ENCODE measurements around the gene CCK. TPM values are rescaled to one million over a fixed set of nuclear protein-coding genes. Genes with fewer than 3 reads are reported as not detected.

CCK gene
- total RNA-seq, 1 experiment from 2014 or later, result not detected

GRCh38 chr3:42276141-42277132 is 10.5 kb upstream of the CCK start:
- no peaks in the 10 kb centered on the region for H3K79me2 ChIP-seq (ENCODE audit: low read length)
- peaks cover 16% of the 10 kb centered on the region; the same call in 1 of the 2 replicates for H3K27me3 ChIP-seq (ENCODE audit: low read length)
- no peaks in the 10 kb centered on the region for H3K9me3 ChIP-seq (ENCODE audit: low read length)
- no peak overlapping the region for H3K27ac ChIP-seq (ENCODE audit: low read length)
- ChIA-PET POLR2A (ENCODE audit: unreplicated experiment) (no interaction called here), CTCF (no interaction called here)
- no peaks in the 10 kb centered on the region for H3K36me3 ChIP-seq (ENCODE audit: low read depth, low read length)
- no peak overlapping the region for H2AFZ ChIP-seq (ENCODE audit: low read length)
- no peaks in the 10 kb centered on the region for H3F3A ChIP-seq (ENCODE audit: low read length, unreplicated experiment)
- no peak overlapping the region for H3K4me2 ChIP-seq (ENCODE audit: low read length)
- H3K9ac ChIP-seq (ENCODE audit: low read length), result no peak overlapping the region
- H3K4me1 ChIP-seq (ENCODE audit: insufficient read depth, low read length), result no peaks in the 10 kb centered on the region
- no peaks in the 10 kb centered on the region for H4K20me1 ChIP-seq (ENCODE audit: low read length)
- DNase-seq (no peak), ATAC-seq (no peak)
- intact Hi-C loops (cut with micrococcal nuclease), result no loop called here
- no peaks in the 10 kb centered on the region for H3K9me2 ChIP-seq (replicated peaks; ENCODE audit: low read length)
- no TSS peak for BruUV-seq (replicated peaks)
- TF ChIP-seq EZH2 (IDR thresholded peaks at IDR 0.05; ENCODE audit: low read length, unreplicated experiment) (no peak), CTCF (conservative IDR thresholded peaks at IDR 0.05; ENCODE audit: low read depth, low read length) (no peak), EZH2phosphoT487 (IDR thresholded peaks at IDR 0.05; ENCODE audit: borderline replicate concordance, low read length) (no peak)
- H3K4me3 ChIP-seq (ENCODE audit: low read length), result no peak overlapping the region

- no peak overlapping the region for H3K9ac ChIP-seq (ENCODE audit: low read length)
- no peaks in the 10 kb centered on the region for H3K79me2 ChIP-seq (ENCODE audit: low read length)
- no peaks in the 10 kb centered on the region for H3K36me3 ChIP-seq (ENCODE audit: low read depth, low read length)
- no TSS peak for BruUV-seq (replicated peaks)
- DNase-seq (no peak), ATAC-seq (no peak)
- H3K27ac ChIP-seq (ENCODE audit: low read length), result no peak overlapping the region
- ChIA-PET POLR2A (ENCODE audit: unreplicated experiment) (no interaction called here), CTCF (no interaction called here)
- no peaks in the 10 kb centered on the region for H3K9me3 ChIP-seq (ENCODE audit: low read length)
- intact Hi-C loops (cut with micrococcal nuclease), result no loop called here
- H2AFZ ChIP-seq (ENCODE audit: low read length), result no peak overlapping the region
- H3K4me3 ChIP-seq (ENCODE audit: low read length), result no peak overlapping the region
- H3K4me1 ChIP-seq (ENCODE audit: insufficient read depth, low read length), result no peaks in the 10 kb centered on the region
- no peak overlapping the region for H3K4me2 ChIP-seq (ENCODE audit: low read length)
- no peaks in the 10 kb centered on the region for H3K9me2 ChIP-seq (replicated peaks; ENCODE audit: low read length)
- peaks cover 28% of the 10 kb centered on the region for H3K27me3 ChIP-seq (ENCODE audit: low read length)
- no peaks in the 10 kb centered on the region for H4K20me1 ChIP-seq (ENCODE audit: low read length)
- no peaks in the 10 kb centered on the region for H3F3A ChIP-seq (ENCODE audit: low read length, unreplicated experiment)
- TF ChIP-seq EZH2 (IDR thresholded peaks at IDR 0.05; ENCODE audit: low read length, unreplicated experiment) (no peak), CTCF (conservative IDR thresholded peaks at IDR 0.05; ENCODE audit: low read depth, low read length) (no peak), EZH2phosphoT487 (IDR thresholded peaks at IDR 0.05; ENCODE audit: borderline replicate concordance, low read length) (no peak)
Measured at GRCh38 chr3:42275217-42275616, 9.2 kb upstream of the CCK start.

GRCh38 chr3:42274266-42274665 is 8.3 kb upstream of the CCK start:
- no peak overlapping the region for H3K9ac ChIP-seq (ENCODE audit: low read length)
- H3K27ac ChIP-seq (ENCODE audit: low read length), result no peak overlapping the region
- H3K9me3 ChIP-seq (ENCODE audit: low read length), result no peaks in the 10 kb centered on the region
- no TSS peak for BruUV-seq (replicated peaks)
- H2AFZ ChIP-seq (ENCODE audit: low read length), result no peak overlapping the region
- CTCF ChIA-PET, result no interaction called here
- DNase-seq (no peak), ATAC-seq (no peak)
- no peaks in the 10 kb centered on the region for H3K9me2 ChIP-seq (replicated peaks; ENCODE audit: low read length)
- POLR2A ChIA-PET (ENCODE audit: unreplicated experiment), result no interaction called here
- H3K4me1 ChIP-seq (ENCODE audit: insufficient read depth, low read length), result no peaks in the 10 kb centered on the region
- peaks cover 38% of the 10 kb centered on the region for H3K27me3 ChIP-seq (ENCODE audit: low read length)
- no peak overlapping the region for H3K4me3 ChIP-seq (ENCODE audit: low read length)
- H4K20me1 ChIP-seq (ENCODE audit: low read length), result no peaks in the 10 kb centered on the region
- intact Hi-C loops (cut with micrococcal nuclease), result no loop called here
- H3F3A ChIP-seq (ENCODE audit: low read length, unreplicated experiment), result no peaks in the 10 kb centered on the region
- H3K36me3 ChIP-seq (ENCODE audit: low read depth, low read length), result no peaks in the 10 kb centered on the region
- H3K79me2 ChIP-seq (ENCODE audit: low read length), result no peaks in the 10 kb centered on the region
- TF ChIP-seq EZH2phosphoT487 (IDR thresholded peaks at IDR 0.05; ENCODE audit: borderline replicate concordance, low read length) (no peak), EZH2 (IDR thresholded peaks at IDR 0.05; ENCODE audit: low read length, unreplicated experiment) (no peak), CTCF (conservative IDR thresholded peaks at IDR 0.05; ENCODE audit: low read depth, low read length) (no peak)
- no peak overlapping the region for H3K4me2 ChIP-seq (ENCODE audit: low read length)
